ENCODE results near the gene HYKK.

Gene HYKK

GRCh38 chr15:78540141-78540870, 32.9 kb downstream of the HYKK start, which contains the start of gene PSMA4:
TSS of gene PSMA4 (plus strand) at chr15:78540444. CDS start at chr15:78541928, 1,484 bp downstream.
- peak; percentile 2 for TF ChIP-seq CTCF (IDR thresholded peaks at IDR 0.05; ENCODE audit: insufficient read depth, low read depth, low read length, missing control alignments)
- peak; percentile 79 for DNase-seq (ENCODE audit: low read depth)
- H3K4me3 ChIP-seq (ENCODE audit: low read length): peak within 1 kb of the TSS; percentile 95

- H3K4me3 ChIP-seq (ENCODE audit: low read length): peak overlapping the region; percentile 95
- TF ChIP-seq CTCF (IDR thresholded peaks at IDR 0.05; ENCODE audit: insufficient read depth, low read depth, low read length, missing control alignments): no peak
- no peak for DNase-seq (ENCODE audit: low read depth)
Observed at GRCh38 chr15:78540871-78541743, 33.7 kb downstream of the HYKK start.

- DNase-seq (ENCODE audit: low read depth): no peak
- peak overlapping the region; percentile 95 for H3K4me3 ChIP-seq (ENCODE audit: low read length)
- no peak for TF ChIP-seq CTCF (IDR thresholded peaks at IDR 0.05; ENCODE audit: insufficient read depth, low read depth, low read length, missing control alignments)
Observed at GRCh38 chr15:78541744-78542034, 34.3 kb downstream of the HYKK start.

GRCh38 chr15:78542647-78543046, 35.3 kb downstream of the HYKK start:
- no peak for TF ChIP-seq CTCF (IDR thresholded peaks at IDR 0.05; ENCODE audit: insufficient read depth, low read depth, low read length, missing control alignments)
- no peak overlapping the region for H3K4me3 ChIP-seq (ENCODE audit: low read length)
- DNase-seq (ENCODE audit: low read depth): no peak

- TF ChIP-seq CTCF (IDR thresholded peaks at IDR 0.05; ENCODE audit: insufficient read depth, low read depth, low read length, missing control alignments): no peak
- no peak overlapping the region for H3K4me3 ChIP-seq (ENCODE audit: low read length)
Observed at GRCh38 chr15:78550194-78550593, 42.8 kb downstream of the HYKK start.

GRCh38 chr15:78550815-78551214, 43.4 kb downstream of the HYKK start:
- no peak for DNase-seq (ENCODE audit: low read depth)
- H3K4me3 ChIP-seq (ENCODE audit: low read length): no peak overlapping the region
- no peak for TF ChIP-seq CTCF (IDR thresholded peaks at IDR 0.05; ENCODE audit: insufficient read depth, low read depth, low read length, missing control alignments)

More at GRCh38 chr15:78550194-78550593, 42.8 kb downstream of the HYKK start:
- DNase-seq (ENCODE audit: low read depth): no peak

All from epithelial cell of esophagus (primary cell).